Measurements from ENCODE around the gene ESR1. TPM values are rescaled to one million over a fixed set of nuclear protein-coding genes. Genes with fewer than 3 reads are reported as not detected.

ESR1 gene
- total RNA-seq, 4 donors from 2014 or later = 29.1 to 225 (median 141) TPM

GRCh38 chr6:151905072-151905471, 97.6 kb downstream of the ESR1 start:
- Histone ChIP-seq H3K27ac (peak overlapping the region; percentile 26 to 54), H3K27me3 (no peaks in the 10 kb centered on the region), H3K4me3 (no peak overlapping the region), H3K4me1 (no peaks in the 10 kb centered on the region), H3K36me3 (no peaks in the 10 kb centered on the region), H3K9me3 (no peaks in the 10 kb centered on the region)
- intact Hi-C loops (cut with DNase I; ENCODE audit: low total_unique reads) = no loop called here
- no peak for DNase-seq
- TF ChIP-seq CTCF (IDR thresholded peaks at IDR 0.05) (no peak), POLR2A (IDR thresholded peaks at IDR 0.05) (no peak)

GRCh38 chr6:151905854-151906253, 98.4 kb downstream of the ESR1 start:
- H3K4me3 ChIP-seq = no peak overlapping the region
- H3K36me3 ChIP-seq = no peaks in the 10 kb centered on the region
- H3K27ac ChIP-seq = peak overlapping the region in 1 of 2 donors; percentile 54
- intact Hi-C loops (cut with DNase I; ENCODE audit: low total_unique reads) = no loop called here
- DNase-seq = no peak
- H3K4me1 ChIP-seq = no peaks in the 10 kb centered on the region
- no peaks in the 10 kb centered on the region for H3K9me3 ChIP-seq
- no peak for TF ChIP-seq CTCF (IDR thresholded peaks at IDR 0.05)
- TF ChIP-seq POLR2A (IDR thresholded peaks at IDR 0.05) = no peak
- no peaks in the 10 kb centered on the region for H3K27me3 ChIP-seq

GRCh38 chr6:151911401-151911800, 103.9 kb downstream of the ESR1 start:
- DNase-seq = no peak
- no peaks in the 10 kb centered on the region for H3K9me3 ChIP-seq
- peaks cover 0 to 3% of the 10 kb centered on the region in 2 donors for H3K4me1 ChIP-seq
- no peak for TF ChIP-seq CTCF (IDR thresholded peaks at IDR 0.05)
- TF ChIP-seq POLR2A (IDR thresholded peaks at IDR 0.05) = no peak
- intact Hi-C loops (cut with DNase I; ENCODE audit: low total_unique reads) = no loop called here
- no peak overlapping the region for H3K4me3 ChIP-seq
- no peaks in the 10 kb centered on the region for H3K36me3 ChIP-seq
- H3K27ac ChIP-seq = peak overlapping the region in 1 of 2 donors; percentile 27
- no peaks in the 10 kb centered on the region for H3K27me3 ChIP-seq

GRCh38 chr6:151914484-151914883, 107.0 kb downstream of the ESR1 start:
- no peak for TF ChIP-seq CTCF (IDR thresholded peaks at IDR 0.05)
- TF ChIP-seq POLR2A (IDR thresholded peaks at IDR 0.05) = no peak
- Histone ChIP-seq H3K9me3 (no peaks in the 10 kb centered on the region), H3K4me3 (no peak overlapping the region), H3K36me3 (no peaks in the 10 kb centered on the region), H3K4me1 (peaks cover 0 to 3% of the 10 kb centered on the region in 2 donors), H3K27me3 (no peaks in the 10 kb centered on the region), H3K27ac (peak overlapping the region; percentile 78 to 82)
- intact Hi-C loops (cut with DNase I; ENCODE audit: low total_unique reads) = no loop called here
- DNase-seq = no peak

- Histone ChIP-seq H3K27me3 (no peaks in the 10 kb centered on the region), H3K36me3 (no peaks in the 10 kb centered on the region), H3K4me3 (no peak overlapping the region), H3K9me3 (no peaks in the 10 kb centered on the region), H3K4me1 (peaks cover 0 to 3% of the 10 kb centered on the region in 2 donors), H3K27ac (peak overlapping the region; percentile 78 to 82)
- no peak for DNase-seq
- intact Hi-C loops (cut with DNase I; ENCODE audit: low total_unique reads) = no loop called here
- TF ChIP-seq CTCF (IDR thresholded peaks at IDR 0.05) (no peak), POLR2A (IDR thresholded peaks at IDR 0.05) (no peak)
Observed at GRCh38 chr6:151916075-151916474, 108.6 kb downstream of the ESR1 start.

Data from uterus (tissue), 4 donors.